IMR-90 (cell line): ENCODE measurements around the gene PPA2.

Experiments used
- CTCF ChIP-seq: conservative IDR thresholded peaks from 2 replicates; pipeline ENCODE4 v1.5.1; 2012; ENCODE audit warnings: mild to moderate bottlenecking, low read depth, low read length, improper control_type of control experiment
- RAD21 ChIP-seq: IDR thresholded peaks from 2 replicates; pipeline ENCODE4 v1.6.1; 2012; ENCODE audit warnings: low read length, improper control_type of control experiment

GRCh38 chr4:105422207-105422920 lies 51.5 kb downstream of the PPA2 start:
- TF ChIP-seq CTCF, result no peak
- TF ChIP-seq RAD21, result no peak
